GM19035 (cell line): ENCODE measurements around the gene AQP3.
A peak's percentile ranks its signal among the peaks of the same experiment; 100 is the strongest.
"Not testable (repeated sequence)": the region's sequence is repeated elsewhere in the genome, so short reads cannot be mapped to it uniquely, and the experiment has no call there.

Source experiments
- ATAC-seq: cut with Tn5 transposase; IDR thresholded peaks from one replicate; pipeline ENCODE4 v1.9.1; 2021; ENCODE audit not compliant: unreplicated experiment

The AQP3 gene

GRCh38 chr9:33446946-33447798 is at the start of gene AQP3:
TSS of gene AQP3 (minus strand) at chr9:33447593. CDS start at chr9:33447530, 63 bp downstream.
- ATAC-seq = peak; percentile 30

GRCh38 chr9:33493819-33494218 is 46.4 kb upstream of the AQP3 start:
- ATAC-seq = not testable (repeated sequence)

- ATAC-seq = no peak
These were observed 41.7 kb upstream of the AQP3 start for GRCh38 chr9:33489066-33489465.

GRCh38 chr9:33485312-33485711 is 37.9 kb upstream of the AQP3 start:
- ATAC-seq = not testable (repeated sequence)

GRCh38 chr9:33480976-33481375 is 33.6 kb upstream of the AQP3 start:
- no peak for ATAC-seq

GRCh38 chr9:33480106-33480505 is 32.7 kb upstream of the AQP3 start:
- no peak for ATAC-seq

GRCh38 chr9:33476503-33476902 is 29.1 kb upstream of the AQP3 start:
- no peak for ATAC-seq

GRCh38 chr9:33475357-33475756 is 28.0 kb upstream of the AQP3 start:
- no peak for ATAC-seq

GRCh38 chr9:33473643-33474352 is 26.4 kb upstream of the AQP3 start, which contains the start of gene NOL6:
TSS of gene NOL6 (minus strand) at chr9:33473924. CDS start at chr9:33473842, 82 bp downstream.
- ATAC-seq = peak; percentile 99

GRCh38 chr9:33472881-33473615 is 25.7 kb upstream of the AQP3 start:
- no peak for ATAC-seq

- no peak for ATAC-seq
These were observed 24.9 kb upstream of the AQP3 start for GRCh38 chr9:33472171-33472880.

GRCh38 chr9:33471361-33471760 is 24.0 kb upstream of the AQP3 start:
- ATAC-seq = no peak

- ATAC-seq = no peak
These were observed 22.5 kb upstream of the AQP3 start for GRCh38 chr9:33469891-33470290.

- ATAC-seq = no peak
These were observed 21.6 kb upstream of the AQP3 start for GRCh38 chr9:33468797-33469621.

GRCh38 chr9:33468215-33468730 is 20.9 kb upstream of the AQP3 start:
- ATAC-seq = no peak

GRCh38 chr9:33467526-33467925 is 20.1 kb upstream of the AQP3 start:
- ATAC-seq = no peak

- no peak for ATAC-seq
These were observed 19.4 kb upstream of the AQP3 start for GRCh38 chr9:33466565-33467495.
